Aorta (tissue), 5 donors: ENCODE results near the gene C10orf95. TPM values are rescaled to one million over a fixed set of nuclear protein-coding genes. Genes with fewer than 3 reads are reported as not detected.

Experiments used
- ATAC-seq: fragments of 200-7000 bp; cut with Tn5 transposase; one replicate; pipeline ENCODE4 v1.9.1; 2022; ENCODE audit warnings: moderate library complexity; ENCODE audit not compliant: low FRiP score
- DNase-seq, 2 donors: peaks; one replicate each; pipeline ENCODE4 v3.0.0-alpha.2; 2020
- H3K27ac ChIP-seq, 2 donors: one replicate each; pipeline ENCODE4 v1.5.1; 2013; ENCODE audit warnings: low read length in 2 of 2, mild to moderate bottlenecking in 2 of 2, moderate library complexity in 2 of 2, control low read depth in 1 of 2, inconsistent platforms in 1 of 2, low read depth in 1 of 2
- H3K27me3 ChIP-seq, 2 donors: one replicate each; pipeline ENCODE4 v1.6.1; 2013; ENCODE audit warnings: control low read depth in 1 of 2, low read length in 1 of 2, mild to moderate bottlenecking in 1 of 2, moderate library complexity in 1 of 2; ENCODE audit not compliant: insufficient read depth in 2 of 2, control insufficient read depth in 1 of 2
- H3K36me3 ChIP-seq, 2 donors: one replicate each; pipeline ENCODE4 v1.6.1; 2013; ENCODE audit warnings: control low read depth in 1 of 2, low read length in 1 of 2, mild to moderate bottlenecking in 1 of 2; ENCODE audit not compliant: insufficient read depth in 2 of 2, control insufficient read depth in 1 of 2
- H3K4me1 ChIP-seq, 2 donors: one replicate each; pipeline ENCODE4 v1.6.1; 2013; ENCODE audit warnings: low read length in 2 of 2, control low read depth in 1 of 2, mild to moderate bottlenecking in 1 of 2, moderate library complexity in 1 of 2; ENCODE audit not compliant: insufficient read depth in 2 of 2, control insufficient read depth in 1 of 2
- H3K4me3 ChIP-seq, 2 donors: one replicate each; pipeline ENCODE4 v1.5.1; 2013; ENCODE audit warnings: low read length in 2 of 2, control low read depth in 1 of 2, mild to moderate bottlenecking in 1 of 2
- H3K9me3 ChIP-seq: one replicate; pipeline ENCODE4 v1.6.1; 2013; ENCODE audit warnings: mild to moderate bottlenecking, low read length; ENCODE audit not compliant: control insufficient read depth
- WGBS, 2 donors: extraction: QIAGEN DNeasy Blood & Tissue Kit; methylation state at CpG; one replicate each; pipeline ENCODE4 v1.1.7; 2013; 5-methylcytosine and 5-hydroxymethylcytosine counted together
- intact Hi-C, 2 donors: fragments of 100-400 bp; cut with DNase I; formaldehyde crosslinking; loops; one replicate each; pipeline versions ENCODE4 v1.14.2 to v1.15.0; 2022
- polyA plus RNA-seq, 2 donors: library from polyadenylated mRNA; stranded (reverse); fragments of 200-250 nt; gene quantifications; one replicate each; pipeline ENCODE4 v1.2.3, GENCODE V29; 2013
- total RNA-seq, 2 donors: library from RNA; stranded (reverse); fragmentation: NEBNext Ultra II Directional; extraction: Animal tissue kit (Norgen Biotek cat#: 25700); gene quantifications; one replicate each; pipeline ENCODE4 v1.2.1, GENCODE V29; 2021
- donor health status: healthy with polysubstance abuse.
- donor health status: Bipolar disorder and iron deficiency.
- donor health status: DM: no; HTN: no; CAD: no.
- donor health status: DM: no; HTN: no; CAD: no.
- donor health status: DM: yes; HTN: yes; CAD: no.

The C10orf95 gene
- total and polyA plus RNA-seq, 4 donors, result 0.36 TPM; not detected in 3

DNA sequence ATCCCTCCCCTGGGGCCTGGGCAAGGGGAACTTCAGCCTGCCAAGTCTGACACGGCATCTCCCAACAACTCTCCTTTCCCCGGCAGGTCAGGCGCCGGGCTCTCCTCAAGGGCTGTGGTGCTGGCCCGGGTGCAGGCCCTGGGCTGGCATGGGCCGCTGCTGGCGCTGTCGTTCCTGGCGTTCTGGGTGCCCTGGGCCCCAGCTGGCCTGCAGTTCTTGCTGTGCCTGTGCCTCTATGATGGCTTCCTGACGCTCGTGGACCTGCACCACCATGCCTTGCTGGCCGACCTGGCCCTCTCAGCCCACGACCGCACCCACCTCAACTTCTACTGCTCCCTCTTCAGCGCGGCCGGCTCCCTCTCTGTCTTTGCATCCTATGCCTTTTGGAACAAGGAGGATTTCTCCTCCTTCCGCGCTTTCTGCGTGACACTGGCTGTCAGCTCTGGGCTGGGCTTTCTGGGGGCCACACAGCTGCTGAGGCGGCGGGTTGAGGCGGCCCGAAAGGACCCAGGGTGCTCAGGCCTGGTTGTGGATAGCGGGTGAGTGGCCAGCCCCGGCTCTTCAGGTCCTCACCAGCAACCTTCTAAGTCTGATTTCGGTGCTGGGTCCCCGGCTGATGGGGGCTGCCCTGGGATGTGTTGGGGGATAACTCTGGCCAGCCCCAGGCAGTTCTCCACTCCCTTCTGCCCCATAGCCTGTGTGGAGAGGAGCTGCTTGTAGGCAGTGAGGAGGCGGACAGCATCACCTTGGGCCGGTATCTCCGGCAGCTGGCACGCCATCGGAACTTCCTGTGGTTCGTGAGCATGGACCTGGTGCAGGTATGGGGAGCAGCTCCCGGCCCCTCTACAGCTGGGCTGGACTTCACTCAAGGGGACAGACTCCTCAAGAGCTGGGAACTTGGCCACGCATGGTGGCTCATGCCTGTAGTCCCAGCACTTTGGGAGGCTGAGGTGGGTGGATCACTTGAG lies 19.5 kb upstream of the C10orf95 start:
- intact Hi-C loops, result no loop called here
- no peak overlapping the region for H3K4me3 ChIP-seq
- ATAC-seq, result no peak
- 92 to 93% methylated on average over 35 to 36 of the region's 36 CpGs for WGBS, 2 donors
- no peaks in the 10 kb centered on the region for H3K27me3 ChIP-seq
- no peaks in the 10 kb centered on the region for H3K36me3 ChIP-seq
- DNase-seq, result no peak
- no peak overlapping the region for H3K27ac ChIP-seq
- H3K4me1 ChIP-seq, result no peaks in the 10 kb centered on the region
- H3K9me3 ChIP-seq, result no peaks in the 10 kb centered on the region

DNA sequence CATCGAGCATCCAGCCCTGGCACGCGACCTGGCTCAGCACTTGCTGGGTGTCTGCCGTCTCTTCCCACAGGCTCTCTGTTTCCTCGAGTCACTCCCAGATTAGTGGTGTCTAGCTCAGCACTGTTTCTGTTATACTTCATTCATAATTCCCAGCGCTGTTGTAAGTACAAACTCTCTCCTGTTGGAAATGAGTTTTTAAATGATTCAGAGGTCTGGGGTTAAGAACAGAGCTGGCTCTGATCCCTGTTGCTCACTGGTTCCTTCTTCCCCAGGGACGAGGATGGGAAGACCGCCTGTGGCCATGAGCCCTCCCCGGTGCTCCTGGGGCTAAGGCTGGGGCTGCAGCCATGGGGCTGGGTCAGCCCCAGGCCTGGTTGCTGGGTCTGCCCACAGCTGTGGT lies 17.3 kb upstream of the C10orf95 start:
- no peak overlapping the region for H3K4me3 ChIP-seq
- H3K9me3 ChIP-seq, result no peaks in the 10 kb centered on the region
- no peak for DNase-seq
- no peaks in the 10 kb centered on the region for H3K36me3 ChIP-seq
- H3K27me3 ChIP-seq, result no peaks in the 10 kb centered on the region
- no peak overlapping the region for H3K27ac ChIP-seq
- H3K4me1 ChIP-seq, result no peaks in the 10 kb centered on the region
- 49 to 65% methylated on average over 9 of the region's 9 CpGs for WGBS, 2 donors
- no peak for ATAC-seq
- intact Hi-C loops, result no loop called here

DNA sequence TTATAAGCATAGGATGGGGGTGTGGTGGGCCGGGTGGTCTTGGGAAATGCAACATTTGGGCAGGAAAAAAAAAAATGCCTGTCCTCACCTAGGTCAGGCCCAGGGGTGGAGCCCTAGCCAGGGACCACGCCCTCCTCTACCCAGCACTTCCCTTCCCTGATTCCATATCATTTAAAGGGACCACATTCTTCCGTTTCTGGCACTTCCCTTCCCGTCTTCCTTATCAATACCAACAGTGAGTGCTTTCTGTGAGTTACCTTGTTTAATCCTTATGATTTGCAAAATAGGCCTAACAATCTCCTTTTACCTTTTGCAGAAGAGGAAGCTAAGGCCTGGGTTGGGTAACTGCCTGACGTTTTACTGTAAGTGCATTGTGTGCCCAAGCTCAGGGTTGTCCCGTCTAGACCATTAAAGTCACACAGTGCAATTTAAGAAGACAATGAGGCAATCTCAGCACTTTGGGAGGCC lies 16.7 kb upstream of the C10orf95 start:
- DNase-seq (no peak), ATAC-seq (no peak)
- Histone ChIP-seq H3K27me3 (no peaks in the 10 kb centered on the region), H3K9me3 (no peaks in the 10 kb centered on the region), H3K4me3 (no peak overlapping the region), H3K4me1 (no peaks in the 10 kb centered on the region), H3K27ac (no peak overlapping the region), H3K36me3 (no peaks in the 10 kb centered on the region)
- intact Hi-C loops, result no loop called here
- WGBS, 2 donors, result 58 to 71% methylated on average over 6 of the region's 6 CpGs

DNA sequence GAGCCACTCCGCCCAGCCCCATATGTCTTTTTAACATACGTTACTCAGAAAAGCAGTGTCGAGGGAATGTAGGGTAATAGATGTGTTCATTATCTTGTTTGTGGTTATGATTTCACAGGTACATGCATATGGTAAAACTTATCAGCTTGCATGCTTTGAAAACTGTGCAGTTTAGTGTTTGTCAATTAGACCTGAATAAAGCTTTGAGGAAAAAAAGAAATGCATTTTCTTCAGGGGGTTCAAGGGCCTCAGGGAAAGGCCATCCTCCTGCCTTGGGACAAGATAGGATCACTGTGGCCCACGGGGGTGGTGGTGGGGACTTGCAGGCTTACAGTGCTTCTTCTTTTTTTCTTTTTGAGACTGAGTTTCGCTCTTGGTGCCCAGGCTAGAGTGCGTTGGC lies 16.0 kb upstream of the C10orf95 start:
- no peak overlapping the region for H3K27ac ChIP-seq
- DNase-seq (no peak), ATAC-seq (no peak)
- no peaks in the 10 kb centered on the region for H3K27me3 ChIP-seq
- H3K36me3 ChIP-seq, result no peaks in the 10 kb centered on the region
- H3K4me1 ChIP-seq, result no peaks in the 10 kb centered on the region
- no peaks in the 10 kb centered on the region for H3K9me3 ChIP-seq
- 73 to 93% methylated on average over 6 of the region's 6 CpGs for WGBS, 2 donors
- intact Hi-C loops, result no loop called here
- H3K4me3 ChIP-seq, result no peak overlapping the region

DNA sequence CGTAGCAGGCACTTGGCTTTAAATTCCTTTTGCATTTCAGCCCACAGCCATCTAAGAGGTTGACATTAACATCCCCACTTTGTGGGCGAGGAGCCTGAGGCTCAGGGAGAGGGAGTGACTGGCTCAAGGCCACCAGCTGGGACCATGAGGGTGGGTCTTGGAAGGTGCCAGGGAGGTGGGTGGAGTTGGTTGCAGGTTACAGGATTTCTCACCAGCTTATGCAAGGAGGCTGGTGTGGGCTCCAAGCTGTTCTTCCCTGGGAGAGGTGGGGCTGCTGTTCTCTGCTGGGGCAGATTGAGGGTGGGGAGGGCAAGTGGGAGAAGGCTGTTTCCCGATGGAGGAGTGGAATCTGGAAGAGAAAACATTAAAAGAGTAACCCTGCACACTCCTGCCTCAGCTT lies 14.1 kb upstream of the C10orf95 start:
- H3K4me3 ChIP-seq, result no peak overlapping the region
- H3K27ac ChIP-seq, result no peak overlapping the region
- no peaks in the 10 kb centered on the region for H3K9me3 ChIP-seq
- H3K4me1 ChIP-seq, result no peaks in the 10 kb centered on the region
- intact Hi-C loops, result no loop called here
- 45 to 54% methylated on average over 3 of the region's 3 CpGs for WGBS, 2 donors
- ATAC-seq, result no peak
- no peak for DNase-seq
- H3K36me3 ChIP-seq, result no peaks in the 10 kb centered on the region
- H3K27me3 ChIP-seq, result no peaks in the 10 kb centered on the region

DNA sequence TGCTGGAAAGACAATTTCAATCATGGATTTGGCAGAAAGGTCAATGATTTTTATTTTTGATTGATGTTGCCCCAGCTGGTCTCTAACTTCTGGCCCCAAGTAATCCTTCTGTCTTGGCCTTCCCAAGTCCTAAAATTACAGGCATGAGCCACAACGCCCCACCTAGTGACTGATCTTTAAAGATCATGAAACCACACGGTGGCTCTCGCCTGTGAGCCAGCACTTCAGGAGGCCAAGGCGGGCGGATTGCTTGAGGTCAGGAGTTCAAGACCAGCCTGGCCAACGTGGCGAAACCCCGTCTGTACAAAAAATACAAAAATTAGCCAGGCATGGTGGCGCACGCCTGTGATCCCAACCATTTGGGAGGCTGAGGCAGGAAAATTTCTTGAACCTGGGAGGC lies 12.6 kb upstream of the C10orf95 start:
- no peaks in the 10 kb centered on the region for H3K27me3 ChIP-seq
- no peaks in the 10 kb centered on the region for H3K9me3 ChIP-seq
- intact Hi-C loops, result no loop called here
- H3K4me1 ChIP-seq, result no peaks in the 10 kb centered on the region
- H3K27ac ChIP-seq, result no peak overlapping the region
- no peaks in the 10 kb centered on the region for H3K36me3 ChIP-seq
- ATAC-seq, result no peak
- DNase-seq, result no peak
- H3K4me3 ChIP-seq, result no peak overlapping the region
- 89 to 92% methylated on average over 10 of the region's 10 CpGs for WGBS, 2 donors

DNA sequence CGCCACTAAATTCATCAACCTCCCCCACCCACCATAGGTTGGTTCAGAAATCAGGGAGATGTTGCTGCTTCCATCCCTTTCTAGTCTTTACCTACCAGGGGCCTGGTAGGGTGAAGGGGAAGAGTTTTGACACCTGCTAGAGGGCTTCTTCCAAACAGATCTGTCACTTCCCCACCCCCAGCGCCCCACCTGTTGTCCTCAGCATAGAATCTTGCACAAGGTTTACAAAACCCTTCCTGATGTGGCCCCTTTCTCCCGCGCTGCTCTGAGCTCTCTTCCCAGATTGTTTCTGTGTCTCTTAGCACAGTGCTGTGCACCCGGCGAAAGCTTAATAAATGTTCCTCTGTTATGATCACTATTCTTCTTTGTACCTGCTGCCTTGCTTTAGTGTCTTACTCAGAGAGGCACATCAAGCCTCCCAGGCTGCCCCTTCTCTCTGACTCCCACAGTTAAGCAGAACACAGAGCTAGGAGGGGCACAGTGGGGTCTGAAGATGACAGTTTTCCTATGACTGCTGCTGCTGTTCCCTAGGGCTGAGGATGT lies 11.2 kb upstream of the C10orf95 start:
- 68 to 73% methylated on average over 6 of the region's 6 CpGs for WGBS, 2 donors
- no peak for ATAC-seq
- Histone ChIP-seq H3K27ac (no peak overlapping the region), H3K4me1 (no peaks in the 10 kb centered on the region), H3K36me3 (no peaks in the 10 kb centered on the region), H3K9me3 (no peaks in the 10 kb centered on the region), H3K27me3 (no peaks in the 10 kb centered on the region), H3K4me3 (no peak overlapping the region)
- intact Hi-C loops, result no loop called here
- DNase-seq, result no peak

DNA sequence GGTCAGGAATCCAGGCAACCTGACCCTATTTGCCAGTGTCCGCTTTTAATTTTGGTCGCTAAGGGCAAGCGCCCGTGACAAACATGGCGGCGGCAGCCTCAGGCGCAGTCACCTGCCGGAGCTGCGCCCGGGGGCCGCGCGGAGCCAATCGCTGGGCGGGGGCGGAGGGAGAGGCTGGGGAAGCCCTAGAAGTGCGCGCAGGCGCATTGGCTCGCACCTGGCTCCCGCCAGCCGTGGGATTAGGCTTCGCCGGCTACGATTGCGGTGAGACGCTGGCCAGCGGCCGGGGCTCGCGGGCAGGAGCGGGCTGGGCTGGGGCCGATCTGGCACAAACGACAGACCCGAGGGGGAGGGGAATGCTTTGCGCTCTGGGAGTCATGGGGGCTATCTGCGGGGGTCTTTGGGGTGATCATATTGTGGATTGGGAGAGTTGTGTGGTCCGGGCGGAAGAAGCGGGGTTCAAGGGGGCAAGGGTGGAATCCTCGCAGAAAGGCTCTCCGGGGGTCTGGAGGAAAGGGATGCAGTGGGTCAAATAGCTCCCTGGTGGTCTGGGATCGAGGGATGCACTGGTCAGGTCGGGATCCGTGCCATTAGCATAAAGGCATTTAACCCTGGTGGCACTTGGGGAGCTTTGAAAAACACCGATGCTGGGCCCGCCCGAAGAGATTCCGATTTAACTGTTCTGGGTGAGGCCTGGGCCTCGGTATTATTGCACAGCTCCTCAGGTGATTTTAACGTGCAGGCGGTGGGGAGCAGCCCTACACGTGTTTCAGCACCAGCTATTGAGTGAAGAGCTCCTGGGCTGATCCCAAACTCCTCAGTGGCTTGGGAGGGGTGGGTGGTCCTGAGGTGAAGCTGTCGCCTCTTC lies 10.1 kb upstream of the C10orf95 start:
- intact Hi-C loops, result no loop called here
- DNase-seq, result peak; percentile 94 to 96
- no peaks in the 10 kb centered on the region for H3K27me3 ChIP-seq
- H3K9me3 ChIP-seq, result no peaks in the 10 kb centered on the region
- peak overlapping the region; percentile 7 to 32 for H3K4me3 ChIP-seq
- no peak overlapping the region for H3K27ac ChIP-seq
- no peaks in the 10 kb centered on the region for H3K4me1 ChIP-seq
- 8% methylated on average over 54 of the region's 54 CpGs for WGBS, 2 donors
- no peaks in the 10 kb centered on the region for H3K36me3 ChIP-seq
- ATAC-seq, result peak; percentile 95
